GM18502 (cell line): ENCODE data around the gene CDC42EP1.
"Not testable (repeated sequence)": the region's sequence is repeated elsewhere in the genome, so short reads cannot be mapped to it uniquely, and the experiment has no call there.

Source experiments
- ATAC-seq: cut with Tn5 transposase; IDR thresholded peaks from one replicate; pipeline ENCODE4 v1.9.1; 2021; ENCODE audit warnings: mild to moderate bottlenecking; ENCODE audit not compliant: unreplicated experiment, poor library complexity

The CDC42EP1 gene

GRCh38 chr22:37559901-37560607 is at the start of gene CDC42EP1:
TSS of gene CDC42EP1 (plus strand) at chr22:37560480. CDS start at chr22:37566350, 5,870 bp downstream.
- ATAC-seq: no peak

GRCh38 chr22:37511395-37512104 is 48.7 kb upstream of the CDC42EP1 start:
- ATAC-seq: no peak

GRCh38 chr22:37514526-37515051 is 45.7 kb upstream of the CDC42EP1 start:
- ATAC-seq: no peak

- no peak for ATAC-seq
Measured at GRCh38 chr22:37515901-37516300, 44.4 kb upstream of the CDC42EP1 start.

GRCh38 chr22:37516456-37516855 is 43.8 kb upstream of the CDC42EP1 start:
- no peak for ATAC-seq

GRCh38 chr22:37517826-37518450 is 42.3 kb upstream of the CDC42EP1 start:
- ATAC-seq: no peak

GRCh38 chr22:37518509-37519267 is 41.6 kb upstream of the CDC42EP1 start:
- ATAC-seq: no peak

- ATAC-seq: no peak
Measured at GRCh38 chr22:37519268-37520195, 40.7 kb upstream of the CDC42EP1 start, which contains the start of gene CARD10. TSS of gene CARD10 (minus strand) at chr22:37519415. CDS start at chr22:37519200, 215 bp downstream.

GRCh38 chr22:37520776-37521191 is 39.5 kb upstream of the CDC42EP1 start:
- no peak for ATAC-seq

- ATAC-seq: no peak
Measured at GRCh38 chr22:37521236-37521739, 39.0 kb upstream of the CDC42EP1 start.

- ATAC-seq: no peak
Measured at GRCh38 chr22:37522482-37522881, 37.8 kb upstream of the CDC42EP1 start.

- no peak for ATAC-seq
Measured at GRCh38 chr22:37525073-37525745, 35.1 kb upstream of the CDC42EP1 start.

- ATAC-seq: no peak
Measured at GRCh38 chr22:37525746-37526350, 34.4 kb upstream of the CDC42EP1 start.

GRCh38 chr22:37526376-37526775 is 33.9 kb upstream of the CDC42EP1 start:
- no peak for ATAC-seq

GRCh38 chr22:37527081-37527752 is 33.1 kb upstream of the CDC42EP1 start:
- not testable (repeated sequence) for ATAC-seq

GRCh38 chr22:37527952-37528351 is 32.3 kb upstream of the CDC42EP1 start:
- not testable (repeated sequence) for ATAC-seq

GRCh38 chr22:37529652-37530345 is 30.5 kb upstream of the CDC42EP1 start:
- no peak for ATAC-seq
